AG04450 (cell line): Measurements from ENCODE around the gene ACSF3. TPM values are rescaled to one million over a fixed set of nuclear protein-coding genes. Genes with fewer than 3 reads are reported as not detected.

Source experiments
- CTCF ChIA-PET: fragments of 300-600, 350-600 bp; formaldehyde crosslinking; extraction: SDS; loops from one replicate; lab custom pipeline; 2022; ENCODE audit warnings: antibody characterized with exemption, inconsistent platforms; lab: Charles Lee
- POLR2A ChIA-PET: fragments of 350-600 bp; formaldehyde crosslinking; extraction: SDS; loops from one replicate; lab custom pipeline; 2021; ENCODE audit warnings: antibody characterized with exemption, inconsistent platforms; lab: Yijun Ruan, JAX
- DNase-seq: peaks from one replicate; pipeline ENCODE4 v3.0.0-alpha.2; 2011; ENCODE audit warnings: low read depth, low spot score
- H3K27ac ChIP-seq: one replicate; pipeline ENCODE4 v1.5.1; 2012; ENCODE audit warnings: low read depth, low read length, control low read depth
- H3K27me3 ChIP-seq: one replicate; pipeline ENCODE4 v1.6.0; 2012; ENCODE audit warnings: low read length; ENCODE audit not compliant: control insufficient read depth, insufficient read depth
- H3K4me3 ChIP-seq: 2 replicates; pipeline ENCODE4 v1.5.1; 2011; ENCODE audit warnings: mild to moderate bottlenecking, low read depth, low read length, control low read depth
- H3K9me3 ChIP-seq: 2 replicates; pipeline ENCODE4 v1.5.1; 2012; ENCODE audit warnings: low read length; ENCODE audit not compliant: control insufficient read depth, insufficient read depth
- CTCF ChIP-seq: IDR thresholded peaks from 2 replicates; pipeline ENCODE4 v1.5.1; 2011; ENCODE audit warnings: low read depth, low read length, control low read depth, inconsistent platforms
- polyA plus RNA-seq: library from polyadenylated mRNA; depleted of rRNA; stranded (reverse); fragments of >200 nt; gene quantifications from 2 replicates; pipeline ENCODE4 v1.2.3, GENCODE V29; 2011; rRNA removed

The ACSF3 gene
- polyA plus RNA-seq, 1 experiment: 11.2 TPM

- DNase-seq: no peak
- no peak for TF ChIP-seq CTCF
- ChIA-PET POLR2A (interaction anchor here (1.6 kb wide), 1 partner anchor 17 kb away, joined by 4 read pairs; the partner anchor contains the start of gene ZNF778), CTCF (no interaction called here)
- peak within 1 kb of the TSS; percentile 42 for H3K4me3 ChIP-seq
- no peak within 1 kb of the TSS for H3K27ac ChIP-seq
- H3K9me3 ChIP-seq: peaks cover 8% of the 10 kb centered on the region
- H3K27me3 ChIP-seq: peaks cover 51% of the 10 kb centered on the region
Measured at GRCh38 chr16:89200124-89200849, 106.6 kb downstream of the ACSF3 start, which contains the start of gene SLC22A31. Gene SLC22A31 (minus strand): TSS chr16:89200537. CDS start chr16:89200501, 36 bp downstream.

- ChIA-PET CTCF (no interaction called here), POLR2A (no interaction called here)
- peaks cover 51% of the 10 kb centered on the region for H3K27me3 ChIP-seq
- no peak for TF ChIP-seq CTCF
- H3K9me3 ChIP-seq: peaks cover 11% of the 10 kb centered on the region
- DNase-seq: no peak
- no peak overlapping the region for H3K27ac ChIP-seq
- H3K4me3 ChIP-seq: peak overlapping the region; percentile 42; the same call in 1 of the 2 replicates
Measured at GRCh38 chr16:89200850-89201411, 107.3 kb downstream of the ACSF3 start.

GRCh38 chr16:89201439-89202377, 108.1 kb downstream of the ACSF3 start:
- H3K4me3 ChIP-seq: peak overlapping the region; percentile 42

GRCh38 chr16:89202422-89203215, 109.0 kb downstream of the ACSF3 start:
- no peak for TF ChIP-seq CTCF
- Histone ChIP-seq H3K27ac (no peak overlapping the region), H3K9me3 (peaks cover 11% of the 10 kb centered on the region), H3K27me3 (peaks cover 54% of the 10 kb centered on the region), H3K4me3 (no peak overlapping the region)
- DNase-seq: no peak
- ChIA-PET CTCF (no interaction called here), POLR2A (no interaction called here)

More at GRCh38 chr16:89201439-89202377, 108.1 kb downstream of the ACSF3 start:
- CTCF ChIA-PET: no interaction called here
- no peak for DNase-seq
- H3K27me3 ChIP-seq: peaks cover 54% of the 10 kb centered on the region
- POLR2A ChIA-PET: interaction anchor here (0.6 kb wide), 1 partner anchor 40 kb away, joined by 3 read pairs; no protein-coding TSS in a partner anchor
- TF ChIP-seq CTCF: no peak
- H3K9me3 ChIP-seq: peaks cover 11% of the 10 kb centered on the region
- H3K27ac ChIP-seq: no peak overlapping the region

Other genes with a start within 250 kb of the ACSF3 start
- 11.6 and 18.5 TPM in 2 replicates for gene GALNS, start 236.9 kb upstream of the ACSF3 start, polyA plus RNA-seq
- 72.8 and 101 TPM in 2 replicates for gene TRAPPC2L, start 236.7 kb upstream of the ACSF3 start, polyA plus RNA-seq
- gene PABPN1L, start 227.2 kb upstream of the ACSF3 start, polyA plus RNA-seq: not detected in 2 replicates
- not detected in 2 replicates for gene CBFA2T3, start 116.6 kb upstream of the ACSF3 start, polyA plus RNA-seq
- 0.11 and 0.12 TPM in 2 replicates for gene CDH15, start 77.9 kb downstream of the ACSF3 start, polyA plus RNA-seq
- 0.25 TPM in 1 of 2 replicates, not detected in the other for gene SLC22A31, start 106.7 kb downstream of the ACSF3 start, polyA plus RNA-seq
- gene ZNF778, start 123.9 kb downstream of the ACSF3 start, polyA plus RNA-seq: 11.3 and 13.1 TPM in 2 replicates